Lung (tissue), 13 donors: ENCODE results near the gene RBM25. TPM values are rescaled to one million over a fixed set of nuclear protein-coding genes. Genes with fewer than 3 reads are reported as not detected.

Source experiments
- ATAC-seq: fragments of 200-7000 bp; cut with Tn5 transposase; one replicate; pipeline ENCODE4 v1.9.1; 2020; ENCODE audit warnings: moderate number of reproducible peaks; ENCODE audit not compliant: insufficient read depth, low FRiP score
- DNase-seq, 3 donors: peaks; one replicate each; pipeline ENCODE4 v3.0.0-alpha.2; 2013 to 2017
- H3K27ac ChIP-seq, 2 donors: one replicate each; pipeline ENCODE4 v1.5.1; 2013; ENCODE audit warnings: mild to moderate bottlenecking in 2 of 2, moderate library complexity in 2 of 2, control low read depth in 1 of 2, inconsistent platforms in 1 of 2, low read depth in 1 of 2, low read length in 1 of 2
- H3K27me3 ChIP-seq, 3 donors: one replicate each; pipeline ENCODE4 v1.5.1; 2013; ENCODE audit warnings: low read length in 2 of 3; ENCODE audit not compliant: control insufficient read depth in 3 of 3, insufficient read depth in 3 of 3
- H3K36me3 ChIP-seq, 4 donors: one replicate each; pipeline ENCODE4 v1.5.1; 2013; ENCODE audit warnings: low read length in 4 of 4, mild to moderate bottlenecking in 1 of 4, moderate library complexity in 1 of 4; ENCODE audit not compliant: control insufficient read depth in 4 of 4, insufficient read depth in 4 of 4
- H3K4me1 ChIP-seq, 5 donors: one replicate each; pipeline ENCODE4 v1.5.1; 2013; ENCODE audit warnings: low read length in 5 of 5, mild to moderate bottlenecking in 2 of 5, moderate library complexity in 1 of 5; ENCODE audit not compliant: control insufficient read depth in 5 of 5, insufficient read depth in 5 of 5
- H3K4me3 ChIP-seq: one replicate; pipeline ENCODE4 v1.5.1; 2013; ENCODE audit warnings: mild to moderate bottlenecking, control low read depth, moderate library complexity
- H3K9ac ChIP-seq, 2 donors: one replicate each; pipeline ENCODE4 v1.5.1; 2013; ENCODE audit warnings: low read length in 2 of 2, control low read depth in 1 of 2; ENCODE audit not compliant: insufficient read depth in 1 of 2
- H3K9me3 ChIP-seq, 4 donors: one replicate each; pipeline ENCODE4 v1.5.1; 2013; ENCODE audit warnings: low read length in 3 of 4, mild to moderate bottlenecking in 1 of 4, moderate library complexity in 1 of 4; ENCODE audit not compliant: control insufficient read depth in 4 of 4, insufficient read depth in 3 of 4
- WGBS, 2 donors: extraction: QIAGEN DNeasy Blood & Tissue Kit; methylation state at CpG; one replicate each; pipeline ENCODE4 v1.1.7; 2013; 5-methylcytosine and 5-hydroxymethylcytosine counted together
- polyA plus RNA-seq, 2 donors: library from polyadenylated mRNA; stranded (reverse); fragments of 200-250 nt; gene quantifications; one replicate each; pipeline ENCODE4 v1.2.1, GENCODE V29; 2013
- small RNA-seq: library from RNA; depleted of rRNA; stranded (forward); fragments of <200 nt; gene quantifications from one replicate; pipeline ENCODE3, GENCODE V24; 2014; ENCODE audit warnings: low replicate concordance
- total RNA-seq, 2 donors: library from RNA; depleted of rRNA in 1 of 2; stranded (reverse); fragments of >200 nt in 1 of 2; gene quantifications; one replicate each; pipeline ENCODE4 v1.2.1, GENCODE V29; 2014 to 2021
- TF ChIP-seq, protein P1 (sequence below): IDR thresholded peaks from 2 replicates; pipeline ENCODE4 v1.5.1; 2012; ENCODE audit warnings: mild to moderate bottlenecking; ENCODE audit errors: control extremely low read depth, extremely low read depth
- donor health status: control.
- donor health status: control.
- donor health status: Bipolar disorder and iron deficiency.
- donor health status: healthy.
- donor health status: DM: yes; HTN: yes; CAD: no.

RBM25 gene
- total and polyA plus RNA-seq, 4 donors = 27.9 to 103 (median 55.0) TPM

DNA sequence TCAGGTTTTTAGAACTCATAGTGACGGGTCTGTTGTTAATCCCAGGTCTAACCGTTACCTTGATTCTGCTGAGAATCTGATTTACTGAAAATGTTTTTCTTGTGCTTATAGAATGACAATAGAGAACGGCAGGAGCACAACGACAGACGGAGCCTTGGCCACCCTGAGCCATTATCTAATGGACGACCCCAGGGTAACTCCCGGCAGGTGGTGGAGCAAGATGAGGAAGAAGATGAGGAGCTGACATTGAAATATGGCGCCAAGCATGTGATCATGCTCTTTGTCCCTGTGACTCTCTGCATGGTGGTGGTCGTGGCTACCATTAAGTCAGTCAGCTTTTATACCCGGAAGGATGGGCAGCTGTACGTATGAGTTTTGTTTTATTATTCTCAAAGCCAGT, 112.4 kb downstream of the RBM25 start:
- H3K4me3 ChIP-seq = no peak overlapping the region
- ATAC-seq = no peak
- TF ChIP-seq, protein P1, sequence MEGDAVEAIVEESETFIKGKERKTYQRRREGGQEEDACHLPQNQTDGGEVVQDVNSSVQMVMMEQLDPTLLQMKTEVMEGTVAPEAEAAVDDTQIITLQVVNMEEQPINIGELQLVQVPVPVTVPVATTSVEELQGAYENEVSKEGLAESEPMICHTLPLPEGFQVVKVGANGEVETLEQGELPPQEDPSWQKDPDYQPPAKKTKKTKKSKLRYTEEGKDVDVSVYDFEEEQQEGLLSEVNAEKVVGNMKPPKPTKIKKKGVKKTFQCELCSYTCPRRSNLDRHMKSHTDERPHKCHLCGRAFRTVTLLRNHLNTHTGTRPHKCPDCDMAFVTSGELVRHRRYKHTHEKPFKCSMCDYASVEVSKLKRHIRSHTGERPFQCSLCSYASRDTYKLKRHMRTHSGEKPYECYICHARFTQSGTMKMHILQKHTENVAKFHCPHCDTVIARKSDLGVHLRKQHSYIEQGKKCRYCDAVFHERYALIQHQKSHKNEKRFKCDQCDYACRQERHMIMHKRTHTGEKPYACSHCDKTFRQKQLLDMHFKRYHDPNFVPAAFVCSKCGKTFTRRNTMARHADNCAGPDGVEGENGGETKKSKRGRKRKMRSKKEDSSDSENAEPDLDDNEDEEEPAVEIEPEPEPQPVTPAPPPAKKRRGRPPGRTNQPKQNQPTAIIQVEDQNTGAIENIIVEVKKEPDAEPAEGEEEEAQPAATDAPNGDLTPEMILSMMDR = no peak
- H3K4me1 ChIP-seq = no peaks in the 10 kb centered on the region
- 90 to 94% methylated on average over 11 of the region's 11 CpGs for WGBS, 2 donors
- no peaks in the 10 kb centered on the region for H3K27me3 ChIP-seq
- H3K9ac ChIP-seq = no peak overlapping the region
- peaks cover 29 to 46% (median 37%) of the 10 kb centered on the region in 4 donors for H3K36me3 ChIP-seq
- no peak overlapping the region for H3K27ac ChIP-seq
- H3K9me3 ChIP-seq = peaks cover 0 to 2% (median 0%) of the 10 kb centered on the region in 4 donors
- no peak for DNase-seq

DNA sequence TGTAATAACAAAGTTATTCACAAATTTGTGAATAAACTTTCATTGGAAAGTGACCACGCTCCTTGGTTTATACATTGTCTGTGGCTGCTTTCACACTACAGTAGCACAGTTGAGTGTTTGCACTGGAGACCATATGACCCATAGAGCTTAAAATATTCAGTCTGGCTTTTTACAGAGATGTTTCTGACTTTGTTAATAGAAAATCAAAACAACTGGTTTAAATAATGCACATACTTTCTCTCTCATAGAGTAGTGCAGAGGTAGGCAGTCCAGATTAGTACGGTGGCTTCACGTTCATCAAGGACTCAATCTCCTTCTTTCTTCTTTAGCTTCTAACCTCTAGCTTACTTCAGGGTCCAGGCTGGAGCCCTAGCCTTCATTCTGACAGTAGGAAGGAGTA, 114.2 kb downstream of the RBM25 start:
- peaks cover 0 to 2% (median 0%) of the 10 kb centered on the region in 4 donors for H3K9me3 ChIP-seq
- TF ChIP-seq, protein P1 = no peak
- WGBS, 2 donors = 93% methylated on average over 3 of the region's 3 CpGs
- DNase-seq = no peak
- no peak overlapping the region for H3K27ac ChIP-seq
- H3K4me1 ChIP-seq = no peaks in the 10 kb centered on the region
- no peak overlapping the region for H3K9ac ChIP-seq
- H3K27me3 ChIP-seq = no peaks in the 10 kb centered on the region
- H3K4me3 ChIP-seq = no peak overlapping the region
- peaks cover 29 to 45% (median 35%) of the 10 kb centered on the region in 4 donors for H3K36me3 ChIP-seq
- no peak for ATAC-seq

DNA sequence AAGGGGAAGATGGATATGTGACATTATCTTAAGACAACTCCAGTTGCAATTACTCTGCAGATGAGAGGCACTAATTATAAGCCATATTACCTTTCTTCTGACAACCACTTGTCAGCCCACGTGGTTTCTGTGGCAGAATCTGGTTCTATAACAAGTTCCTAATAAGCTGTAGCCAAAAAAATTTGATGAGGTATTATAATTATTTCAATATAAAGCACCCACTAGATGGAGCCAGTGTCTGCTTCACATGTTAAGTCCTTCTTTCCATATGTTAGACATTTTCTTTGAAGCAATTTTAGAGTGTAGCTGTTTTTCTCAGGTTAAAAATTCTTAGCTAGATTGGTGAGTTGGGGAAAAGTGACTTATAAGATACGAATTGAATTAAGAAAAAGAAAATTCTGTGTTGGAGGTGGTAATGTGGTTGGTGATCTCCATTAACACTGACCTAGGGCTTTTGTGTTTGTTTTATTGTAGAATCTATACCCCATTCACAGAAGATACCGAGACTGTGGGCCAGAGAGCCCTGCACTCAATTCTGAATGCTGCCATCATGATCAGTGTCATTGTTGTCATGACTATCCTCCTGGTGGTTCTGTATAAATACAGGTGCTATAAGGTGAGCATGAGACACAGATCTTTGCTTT, 114.9 kb downstream of the RBM25 start:
- ATAC-seq (no peak), DNase-seq (peak in 2 of 3 donors; percentile 76 to 82)
- no peak overlapping the region for H3K9ac ChIP-seq
- H3K27me3 ChIP-seq = no peaks in the 10 kb centered on the region
- no peak overlapping the region for H3K4me3 ChIP-seq
- WGBS, 2 donors = 60 to 62% methylated on average over 3 of the region's 3 CpGs
- H3K36me3 ChIP-seq = peaks cover 29 to 44% (median 33%) of the 10 kb centered on the region in 4 donors
- peaks cover 0 to 2% (median 0%) of the 10 kb centered on the region in 4 donors for H3K9me3 ChIP-seq
- no peaks in the 10 kb centered on the region for H3K4me1 ChIP-seq
- no peak overlapping the region for H3K27ac ChIP-seq
- TF ChIP-seq, protein P1 = no peak

Small RNA genes lying within 50 kb of the gene (small RNA-seq; reads per million reads assigned to genes)
- not detected for gene RN7SL586P

Other genes with a start within 250 kb of the RBM25 start
- gene DPF3, start 164.4 kb upstream of the RBM25 start, total RNA-seq = 1 to 10 TPM in 1 of 2 donors, under 1 TPM in 1; 0.74 to 3.9 TPM
- under 1 TPM; 0.17 to 0.30 TPM for gene DPF3, start 164.4 kb upstream of the RBM25 start, polyA plus RNA-seq
- 10 to 100 TPM; 12.9 to 13.5 TPM for gene DCAF4, start 132.1 kb upstream of the RBM25 start, total RNA-seq
- 1 to 10 TPM; 5.2 to 9.4 TPM for gene DCAF4, start 132.1 kb upstream of the RBM25 start, polyA plus RNA-seq
- 10 to 100 TPM; 17.1 to 17.7 TPM for gene ZFYVE1, start 31.4 kb upstream of the RBM25 start, total RNA-seq
- 10 to 100 TPM in 1 of 2 donors, 1 to 10 TPM in 1; 4.1 to 11.4 TPM for gene ZFYVE1, start 31.4 kb upstream of the RBM25 start, polyA plus RNA-seq
- 10 to 100 TPM; 52.7 to 64.7 TPM for gene PSEN1, start 78.0 kb downstream of the RBM25 start, total RNA-seq
- gene PSEN1, start 78.0 kb downstream of the RBM25 start, polyA plus RNA-seq = 10 to 100 TPM; 33.6 to 48.6 TPM
- 10 to 100 TPM; 11.1 to 18.0 TPM for gene PAPLN, start 179.0 kb downstream of the RBM25 start, total RNA-seq
- gene PAPLN, start 179.0 kb downstream of the RBM25 start, polyA plus RNA-seq = 1 to 10 TPM; 2.9 to 5.4 TPM